ENCODE results near the gene TNKS2. TPM values are rescaled to one million over a fixed set of nuclear protein-coding genes. Genes with fewer than 3 reads are reported as not detected.

TNKS2 gene
- total RNA-seq, 1 experiment from 2014 or later = 46.2 TPM

DNA sequence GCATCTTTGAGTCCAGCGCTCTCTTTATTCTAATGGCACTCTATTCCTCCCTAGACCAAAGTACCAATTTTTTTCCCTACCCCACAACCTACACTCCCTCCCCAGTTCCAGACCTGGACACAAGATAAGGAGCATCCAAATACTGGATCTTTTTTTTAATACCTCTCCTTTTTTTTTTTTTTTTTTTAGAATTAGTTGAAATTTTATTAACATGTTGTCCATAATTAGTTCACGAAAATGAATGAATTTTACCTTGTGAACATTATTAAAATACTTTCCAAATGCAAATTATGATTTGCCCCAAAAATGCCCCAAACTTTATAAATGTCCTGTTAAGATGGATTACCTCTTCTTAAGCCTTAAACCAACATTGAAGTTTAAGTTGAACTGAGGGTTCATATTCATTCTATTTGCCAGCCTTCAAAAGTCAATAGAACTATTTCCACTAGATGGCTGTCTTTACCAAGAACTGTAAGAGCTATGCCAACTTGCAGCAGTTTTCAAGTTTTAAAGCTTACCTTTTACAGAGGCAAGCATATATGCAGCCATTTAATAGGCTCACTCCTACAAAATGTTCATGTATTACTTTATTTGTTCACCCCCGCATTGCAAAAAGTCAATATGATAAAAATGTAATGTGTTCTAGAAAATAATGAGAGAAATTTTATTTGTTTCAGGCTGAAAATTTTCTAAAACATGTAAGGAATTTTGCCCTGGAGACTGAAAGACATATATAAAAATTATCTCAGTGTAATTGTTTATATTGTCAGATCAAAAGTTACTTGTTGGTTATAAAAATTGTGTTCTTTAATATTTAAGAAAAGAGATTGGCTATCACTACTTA lies 39.7 kb upstream of the TNKS2 start:
- TF ChIP-seq SIN3A (IDR thresholded peaks at IDR 0.05; ENCODE audit: borderline replicate concordance, insufficient read depth, low read depth, low read length) = no peak
- no peak for TF ChIP-seq TCF7L2 (IDR thresholded peaks at IDR 0.05; ENCODE audit: low read depth, low read length)
- TF ChIP-seq, protein P1, sequence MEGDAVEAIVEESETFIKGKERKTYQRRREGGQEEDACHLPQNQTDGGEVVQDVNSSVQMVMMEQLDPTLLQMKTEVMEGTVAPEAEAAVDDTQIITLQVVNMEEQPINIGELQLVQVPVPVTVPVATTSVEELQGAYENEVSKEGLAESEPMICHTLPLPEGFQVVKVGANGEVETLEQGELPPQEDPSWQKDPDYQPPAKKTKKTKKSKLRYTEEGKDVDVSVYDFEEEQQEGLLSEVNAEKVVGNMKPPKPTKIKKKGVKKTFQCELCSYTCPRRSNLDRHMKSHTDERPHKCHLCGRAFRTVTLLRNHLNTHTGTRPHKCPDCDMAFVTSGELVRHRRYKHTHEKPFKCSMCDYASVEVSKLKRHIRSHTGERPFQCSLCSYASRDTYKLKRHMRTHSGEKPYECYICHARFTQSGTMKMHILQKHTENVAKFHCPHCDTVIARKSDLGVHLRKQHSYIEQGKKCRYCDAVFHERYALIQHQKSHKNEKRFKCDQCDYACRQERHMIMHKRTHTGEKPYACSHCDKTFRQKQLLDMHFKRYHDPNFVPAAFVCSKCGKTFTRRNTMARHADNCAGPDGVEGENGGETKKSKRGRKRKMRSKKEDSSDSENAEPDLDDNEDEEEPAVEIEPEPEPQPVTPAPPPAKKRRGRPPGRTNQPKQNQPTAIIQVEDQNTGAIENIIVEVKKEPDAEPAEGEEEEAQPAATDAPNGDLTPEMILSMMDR (IDR thresholded peaks at IDR 0.05) = peak; percentile 71; the same call in 1 of the 2 replicates
- TF ChIP-seq POLR2AphosphoS5 (IDR thresholded peaks at IDR 0.05; ENCODE audit: low read depth, low read length) = no peak
- peak; percentile 94 for ATAC-seq
- Histone ChIP-seq H3K4me3 (ENCODE audit: low read depth in 2 of 2, low read length in 2 of 2) (no peak overlapping the region), H3K4me1 (ENCODE audit: control insufficient read depth, insufficient read depth, low read length) (no peaks in the 10 kb centered on the region), H3K27ac (ENCODE audit: low read length) (no peak overlapping the region), H3K27me3 (ENCODE audit: control insufficient read depth, insufficient read depth, low read length) (peaks cover 16% of the 10 kb centered on the region), H3K36me3 (ENCODE audit: control insufficient read depth, insufficient read depth, low read length) (no peaks in the 10 kb centered on the region), H3K9me3 (ENCODE audit: control insufficient read depth, insufficient read depth, low read depth, low read length) (no peaks in the 10 kb centered on the region; the same call in 1 of the 2 replicates)
- BruUV-seq (replicated peaks) = no TSS peak
- POLR2A ChIA-PET = no interaction called here
- in situ Hi-C loops (cut with HindIII; ENCODE audit: low pct_unique_long_range_greater_than_20kb, low sequenced_read_pairs) = no loop called here
- CTCF ChIA-PET = interaction anchor here (0.6 to 1.6 kb wide), 6 partner anchors 41 to 214 kb away, joined by 3 to 7 read pairs (median 4); no protein-coding TSS in a partner anchor
- peak; percentile 39 for DNase-seq (ENCODE audit: low read depth, low spot score)
- intact Hi-C loops (cut with micrococcal nuclease; ENCODE audit: unreplicated experiment) = loop anchor here (1.0 to 10.0 kb wide), 2 partner anchors 86 to 155 kb away; no protein-coding TSS in a partner anchor

DNA sequence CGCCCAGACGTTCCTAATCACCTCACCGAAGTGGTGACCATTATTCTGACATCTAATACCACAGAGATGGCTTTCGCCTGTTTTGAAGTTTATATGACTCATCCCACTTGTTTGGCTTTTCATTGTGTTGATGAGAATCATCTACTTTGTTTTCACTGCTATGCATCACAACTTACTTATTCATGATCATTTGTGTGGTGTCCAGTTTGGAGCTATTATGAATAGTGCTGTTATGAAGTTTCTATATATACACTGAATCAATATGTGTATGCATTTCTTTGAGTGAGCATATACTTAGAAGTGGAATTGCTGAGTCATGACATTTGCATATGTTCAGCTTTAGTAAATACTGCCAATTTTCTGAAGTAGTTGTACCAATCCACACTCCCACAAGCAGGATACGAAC lies 38.6 kb upstream of the TNKS2 start:
- no peak overlapping the region for H3K27ac ChIP-seq (ENCODE audit: low read length)
- no peak for TF ChIP-seq TCF7L2 (IDR thresholded peaks at IDR 0.05; ENCODE audit: low read depth, low read length)
- H3K9me3 ChIP-seq (ENCODE audit: control insufficient read depth, insufficient read depth, low read depth, low read length) = no peaks in the 10 kb centered on the region; the same call in 1 of the 2 replicates
- peaks cover 16% of the 10 kb centered on the region for H3K27me3 ChIP-seq (ENCODE audit: control insufficient read depth, insufficient read depth, low read length)
- in situ Hi-C loops (cut with HindIII; ENCODE audit: low pct_unique_long_range_greater_than_20kb, low sequenced_read_pairs) (no loop called here), intact Hi-C loops (cut with micrococcal nuclease; ENCODE audit: unreplicated experiment) (loop anchor here (10.0 kb wide), 1 partner anchor 85 kb away; no protein-coding TSS in a partner anchor)
- BruUV-seq (replicated peaks) = no TSS peak
- H3K4me1 ChIP-seq (ENCODE audit: control insufficient read depth, insufficient read depth, low read length) = no peaks in the 10 kb centered on the region
- H3K4me3 ChIP-seq (ENCODE audit: low read depth in 2 of 2, low read length in 2 of 2) = no peak overlapping the region
- no peaks in the 10 kb centered on the region for H3K36me3 ChIP-seq (ENCODE audit: control insufficient read depth, insufficient read depth, low read length)
- DNase-seq (ENCODE audit: low read depth, low spot score) (no peak), ATAC-seq (0 out of 2 replicates have a peak, but pooled peaks have one; percentile 17)
- CTCF ChIA-PET = interaction anchor here (1.6 kb wide), 1 partner anchor 153 kb away, joined by 5 read pairs; no protein-coding TSS in a partner anchor
- POLR2A ChIA-PET = interaction anchor here (0.6 kb wide), 1 partner anchor 156 kb away, joined by 5 read pairs; no protein-coding TSS in a partner anchor

DNA sequence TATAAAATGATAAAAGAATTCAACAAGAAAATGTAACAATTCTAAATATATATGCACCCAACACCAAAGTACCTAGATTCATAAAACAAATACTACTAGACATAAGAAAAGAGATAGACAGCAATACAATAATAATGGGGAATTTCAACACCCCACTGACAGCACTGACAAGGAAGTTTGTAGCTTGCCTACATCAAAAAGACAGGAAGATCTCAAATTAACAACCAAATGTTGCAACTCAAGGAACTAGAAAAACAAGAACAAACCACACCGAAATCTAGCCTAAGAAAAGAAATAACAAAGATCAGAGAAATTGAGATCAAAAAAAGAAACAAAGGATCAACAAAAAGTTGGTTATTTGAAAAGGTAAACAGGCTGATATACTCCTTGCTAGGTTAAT lies 36.5 kb upstream of the TNKS2 start:
- intact Hi-C loops (cut with micrococcal nuclease; ENCODE audit: unreplicated experiment) = no loop called here
- peaks cover 11% of the 10 kb centered on the region for H3K27me3 ChIP-seq (ENCODE audit: control insufficient read depth, insufficient read depth, low read length)
- in situ Hi-C loops (cut with HindIII; ENCODE audit: low pct_unique_long_range_greater_than_20kb, low sequenced_read_pairs) = no loop called here
- ATAC-seq (no peak), DNase-seq (ENCODE audit: low read depth, low spot score) (no peak)
- POLR2A ChIA-PET = no interaction called here
- no peaks in the 10 kb centered on the region for H3K9me3 ChIP-seq (ENCODE audit: control insufficient read depth, insufficient read depth, low read depth, low read length)
- no peaks in the 10 kb centered on the region for H3K4me1 ChIP-seq (ENCODE audit: control insufficient read depth, insufficient read depth, low read length)
- no peak overlapping the region for H3K4me3 ChIP-seq (ENCODE audit: low read depth in 2 of 2, low read length in 2 of 2)
- CTCF ChIA-PET = no interaction called here
- TF ChIP-seq, protein P1 (IDR thresholded peaks at IDR 0.05) = no peak
- TF ChIP-seq TCF7L2 (IDR thresholded peaks at IDR 0.05; ENCODE audit: low read depth, low read length) (no peak), SIN3A (IDR thresholded peaks at IDR 0.05; ENCODE audit: borderline replicate concordance, insufficient read depth, low read depth, low read length) (no peak), POLR2AphosphoS5 (IDR thresholded peaks at IDR 0.05; ENCODE audit: low read depth, low read length) (no peak)
- TF ChIP-seq, protein P2, sequence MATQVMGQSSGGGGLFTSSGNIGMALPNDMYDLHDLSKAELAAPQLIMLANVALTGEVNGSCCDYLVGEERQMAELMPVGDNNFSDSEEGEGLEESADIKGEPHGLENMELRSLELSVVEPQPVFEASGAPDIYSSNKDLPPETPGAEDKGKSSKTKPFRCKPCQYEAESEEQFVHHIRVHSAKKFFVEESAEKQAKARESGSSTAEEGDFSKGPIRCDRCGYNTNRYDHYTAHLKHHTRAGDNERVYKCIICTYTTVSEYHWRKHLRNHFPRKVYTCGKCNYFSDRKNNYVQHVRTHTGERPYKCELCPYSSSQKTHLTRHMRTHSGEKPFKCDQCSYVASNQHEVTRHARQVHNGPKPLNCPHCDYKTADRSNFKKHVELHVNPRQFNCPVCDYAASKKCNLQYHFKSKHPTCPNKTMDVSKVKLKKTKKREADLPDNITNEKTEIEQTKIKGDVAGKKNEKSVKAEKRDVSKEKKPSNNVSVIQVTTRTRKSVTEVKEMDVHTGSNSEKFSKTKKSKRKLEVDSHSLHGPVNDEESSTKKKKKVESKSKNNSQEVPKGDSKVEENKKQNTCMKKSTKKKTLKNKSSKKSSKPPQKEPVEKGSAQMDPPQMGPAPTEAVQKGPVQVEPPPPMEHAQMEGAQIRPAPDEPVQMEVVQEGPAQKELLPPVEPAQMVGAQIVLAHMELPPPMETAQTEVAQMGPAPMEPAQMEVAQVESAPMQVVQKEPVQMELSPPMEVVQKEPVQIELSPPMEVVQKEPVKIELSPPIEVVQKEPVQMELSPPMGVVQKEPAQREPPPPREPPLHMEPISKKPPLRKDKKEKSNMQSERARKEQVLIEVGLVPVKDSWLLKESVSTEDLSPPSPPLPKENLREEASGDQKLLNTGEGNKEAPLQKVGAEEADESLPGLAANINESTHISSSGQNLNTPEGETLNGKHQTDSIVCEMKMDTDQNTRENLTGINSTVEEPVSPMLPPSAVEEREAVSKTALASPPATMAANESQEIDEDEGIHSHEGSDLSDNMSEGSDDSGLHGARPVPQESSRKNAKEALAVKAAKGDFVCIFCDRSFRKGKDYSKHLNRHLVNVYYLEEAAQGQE (IDR thresholded peaks at IDR 0.05; ENCODE audit: insufficient read depth in 1 of 2, low read depth in 2 of 2, low read length in 1 of 2) = no peak
- H3K27ac ChIP-seq (ENCODE audit: low read length) = no peak overlapping the region
- BruUV-seq (replicated peaks) = no TSS peak
- no peaks in the 10 kb centered on the region for H3K36me3 ChIP-seq (ENCODE audit: control insufficient read depth, insufficient read depth, low read length)

Measured in Panc1 (cell line).